DMS153 (cell line): Measurements from ENCODE around the gene POLE.

Experiments used
- DNase-seq: peaks from one replicate; lab custom pipeline; 2025; lab: John Stamatoyannopoulos, UW

POLE gene

GRCh38 chr12:132687211-132688164 lies at the start of gene POLE, which contains the start of gene PXMP2:
Gene POLE, minus strand, starts transcription at chr12:132687342. Its CDS starts 27 bp downstream, at chr12:132687315.
Gene PXMP2, plus strand, starts transcription at chr12:132687587. Its CDS starts 84 bp downstream, at chr12:132687671.
- peak; percentile 91 for DNase-seq

- DNase-seq, result no peak
These were observed 49.8 kb upstream of the POLE start for GRCh38 chr12:132736913-132737312.

GRCh38 chr12:132736378-132736777 lies 49.2 kb upstream of the POLE start:
- DNase-seq, result no peak

GRCh38 chr12:132735496-132735895 lies 48.4 kb upstream of the POLE start:
- no peak for DNase-seq

- DNase-seq, result no peak
These were observed 47.1 kb upstream of the POLE start for GRCh38 chr12:132734206-132734605.

- no peak for DNase-seq
These were observed 44.4 kb upstream of the POLE start for GRCh38 chr12:132731574-132731973.

GRCh38 chr12:132730353-132730752 lies 43.2 kb upstream of the POLE start:
- DNase-seq, result no peak

GRCh38 chr12:132729541-132730320 lies 42.6 kb upstream of the POLE start:
- no peak for DNase-seq

- DNase-seq, result no peak
These were observed 41.4 kb upstream of the POLE start for GRCh38 chr12:132728502-132728901.

GRCh38 chr12:132727091-132727794 lies 40.1 kb upstream of the POLE start:
- DNase-seq, result no peak

GRCh38 chr12:132726386-132726785 lies 39.2 kb upstream of the POLE start:
- DNase-seq, result no peak

- DNase-seq, result no peak
These were observed 37.5 kb upstream of the POLE start for GRCh38 chr12:132724506-132725241.

- DNase-seq, result no peak
These were observed 36.6 kb upstream of the POLE start for GRCh38 chr12:132723764-132724140.

GRCh38 chr12:132723015-132723763 lies 36.0 kb upstream of the POLE start:
- no peak for DNase-seq

- no peak for DNase-seq
These were observed 33.6 kb upstream of the POLE start for GRCh38 chr12:132720606-132721345.

- no peak for DNase-seq
These were observed 32.8 kb upstream of the POLE start for GRCh38 chr12:132719954-132720324.

GRCh38 chr12:132719141-132719953 lies 32.2 kb upstream of the POLE start:
- no peak for DNase-seq

GRCh38 chr12:132718644-132719043 lies 31.5 kb upstream of the POLE start:
- no peak for DNase-seq
